ENCODE data around the gene PHACTR1.

DNA sequence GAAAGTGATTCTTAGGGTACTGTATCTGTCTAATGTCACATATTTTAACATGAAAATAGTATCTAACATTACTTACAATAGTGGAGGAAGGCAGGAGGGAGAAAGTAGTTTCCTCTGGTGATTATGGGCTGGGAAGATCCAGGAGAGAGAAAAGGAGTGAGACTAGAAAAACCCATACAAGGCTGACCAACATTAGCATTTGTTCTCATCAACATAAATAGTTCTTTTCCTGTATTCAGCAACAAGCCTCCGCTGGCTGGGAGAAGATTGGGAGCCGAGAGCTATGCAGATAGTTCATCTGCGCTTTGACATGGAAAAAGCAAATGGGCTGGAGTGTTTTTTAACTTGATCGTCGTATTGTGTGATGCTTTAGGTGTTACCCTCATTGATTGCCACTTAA, 239.4 kb downstream of the PHACTR1 start:
- TF ChIP-seq POLR2AphosphoS5 (IDR thresholded peaks at IDR 0.05; ENCODE audit: borderline replicate concordance, low read depth, low read length) (no peak), EZH2 (IDR thresholded peaks at IDR 0.05) (no peak)

Measured in SK-N-MC (cell line).